Activated T-helper 17 cell treated with anti-CD3 and anti-CD28 coated beads, Interleukin-2, amount 50 U/mL, for 72 hours (primary cell): ENCODE measurements around the gene CRTC3. TPM values are rescaled to one million over a fixed set of nuclear protein-coding genes. Genes with fewer than 3 reads are reported as not detected.
A peak's percentile ranks its signal among the peaks of the same experiment; 100 is the strongest.

ENCODE experiments used
- ATAC-seq: fragments of 150-1000 bp; cut with Tn5 transposase; replicated peaks from 2 replicates; pipeline ENCODE4 v1.10.0; 2021; ENCODE audit warnings: mild to moderate bottlenecking, moderate library complexity
- H3K27ac Mint-ChIP-seq: one replicate; pipeline ENCODE4 v1.8.0; 2022; ENCODE audit warnings: mixed read lengths
- H3K27me3 Mint-ChIP-seq: one replicate; pipeline ENCODE4 v1.8.0; 2022; ENCODE audit warnings: mixed read lengths
- H3K36me3 Mint-ChIP-seq: one replicate; pipeline ENCODE4 v1.8.0; 2022; ENCODE audit warnings: low read depth, mild to moderate bottlenecking, mixed read lengths
- H3K4me1 Mint-ChIP-seq: one replicate; pipeline ENCODE4 v1.8.0; 2022; ENCODE audit warnings: mixed read lengths
- H3K4me3 Mint-ChIP-seq: one replicate; pipeline ENCODE4 v1.8.0; 2022; ENCODE audit warnings: mild to moderate bottlenecking, mixed read lengths
- H3K9me3 Mint-ChIP-seq: one replicate; pipeline ENCODE4 v1.8.0; 2022; ENCODE audit warnings: mixed read lengths
- total RNA-seq, 2 donors: library from RNA; stranded (reverse); gene quantifications; one replicate each; pipeline ENCODE4 v1.2.3, GENCODE V29; 2022

The CRTC3 gene
- total RNA-seq, 2 donors from 2014 or later: 50.6 to 61.0 TPM

GRCh38 chr15:90600954-90601353, 71.2 kb downstream of the CRTC3 start:
- no peak overlapping the region for H3K4me3 Mint-ChIP-seq
- peaks cover 37% of the 10 kb centered on the region for H3K4me1 Mint-ChIP-seq
- no peaks in the 10 kb centered on the region for H3K9me3 Mint-ChIP-seq
- H3K27ac Mint-ChIP-seq: peak overlapping the region; percentile 93
- H3K27me3 Mint-ChIP-seq: no peaks in the 10 kb centered on the region
- no peak for ATAC-seq
- H3K36me3 Mint-ChIP-seq: peaks cover 49% of the 10 kb centered on the region

- no peak overlapping the region for H3K4me3 Mint-ChIP-seq
- H3K27me3 Mint-ChIP-seq: no peaks in the 10 kb centered on the region
- H3K4me1 Mint-ChIP-seq: peaks cover 16% of the 10 kb centered on the region
- peaks cover 64% of the 10 kb centered on the region for H3K36me3 Mint-ChIP-seq
- H3K27ac Mint-ChIP-seq: peak overlapping the region; percentile 56
- H3K9me3 Mint-ChIP-seq: no peaks in the 10 kb centered on the region
- ATAC-seq: peak; percentile 44
Measured at GRCh38 chr15:90603893-90604292, 74.2 kb downstream of the CRTC3 start.

- ATAC-seq: no peak
- Mint-ChIP-seq H3K36me3 (peaks cover 77% of the 10 kb centered on the region), H3K4me1 (peaks cover 21% of the 10 kb centered on the region), H3K4me3 (no peak overlapping the region), H3K9me3 (no peaks in the 10 kb centered on the region), H3K27me3 (no peaks in the 10 kb centered on the region), H3K27ac (no peak overlapping the region)
Measured at GRCh38 chr15:90606641-90607040, 76.9 kb downstream of the CRTC3 start.

GRCh38 chr15:90607361-90607760, 77.6 kb downstream of the CRTC3 start:
- no peak overlapping the region for H3K4me3 Mint-ChIP-seq
- peaks cover 77% of the 10 kb centered on the region for H3K36me3 Mint-ChIP-seq
- no peaks in the 10 kb centered on the region for H3K9me3 Mint-ChIP-seq
- peak overlapping the region; percentile 87 for H3K27ac Mint-ChIP-seq
- ATAC-seq: no peak
- peaks cover 21% of the 10 kb centered on the region for H3K4me1 Mint-ChIP-seq
- no peaks in the 10 kb centered on the region for H3K27me3 Mint-ChIP-seq

- ATAC-seq: no peak
- Mint-ChIP-seq H3K9me3 (no peaks in the 10 kb centered on the region), H3K4me3 (no peak overlapping the region), H3K27ac (peak overlapping the region; percentile 87), H3K27me3 (no peaks in the 10 kb centered on the region), H3K4me1 (peaks cover 21% of the 10 kb centered on the region), H3K36me3 (peaks cover 81% of the 10 kb centered on the region)
Measured at GRCh38 chr15:90609242-90610180, 79.8 kb downstream of the CRTC3 start.

GRCh38 chr15:90610190-90610589, 80.5 kb downstream of the CRTC3 start:
- H3K27ac Mint-ChIP-seq: no peak overlapping the region
- peaks cover 20% of the 10 kb centered on the region for H3K4me1 Mint-ChIP-seq
- no peak overlapping the region for H3K4me3 Mint-ChIP-seq
- H3K9me3 Mint-ChIP-seq: no peaks in the 10 kb centered on the region
- ATAC-seq: no peak
- H3K27me3 Mint-ChIP-seq: no peaks in the 10 kb centered on the region
- H3K36me3 Mint-ChIP-seq: peaks cover 81% of the 10 kb centered on the region

- no peaks in the 10 kb centered on the region for H3K9me3 Mint-ChIP-seq
- no peak for ATAC-seq
- peaks cover 83% of the 10 kb centered on the region for H3K36me3 Mint-ChIP-seq
- peaks cover 20% of the 10 kb centered on the region for H3K4me1 Mint-ChIP-seq
- no peak overlapping the region for H3K4me3 Mint-ChIP-seq
- no peaks in the 10 kb centered on the region for H3K27me3 Mint-ChIP-seq
- no peak overlapping the region for H3K27ac Mint-ChIP-seq
Measured at GRCh38 chr15:90611157-90611556, 81.4 kb downstream of the CRTC3 start.

- peak; percentile 86 for ATAC-seq
- Mint-ChIP-seq H3K27me3 (no peaks in the 10 kb centered on the region), H3K36me3 (peaks cover 79% of the 10 kb centered on the region), H3K9me3 (no peaks in the 10 kb centered on the region), H3K27ac (peak overlapping the region; percentile 77), H3K4me3 (peak overlapping the region; percentile 6), H3K4me1 (peaks cover 30% of the 10 kb centered on the region)
Measured at GRCh38 chr15:90617171-90617570, 87.4 kb downstream of the CRTC3 start.

GRCh38 chr15:90617668-90618097, 88.0 kb downstream of the CRTC3 start:
- H3K27ac Mint-ChIP-seq: peak overlapping the region; percentile 77
- no peaks in the 10 kb centered on the region for H3K27me3 Mint-ChIP-seq
- no peaks in the 10 kb centered on the region for H3K9me3 Mint-ChIP-seq
- H3K36me3 Mint-ChIP-seq: peaks cover 74% of the 10 kb centered on the region
- H3K4me3 Mint-ChIP-seq: no peak overlapping the region
- ATAC-seq: no peak
- peaks cover 30% of the 10 kb centered on the region for H3K4me1 Mint-ChIP-seq

- Mint-ChIP-seq H3K36me3 (peaks cover 67% of the 10 kb centered on the region), H3K27me3 (no peaks in the 10 kb centered on the region), H3K4me3 (no peak overlapping the region), H3K27ac (peak overlapping the region; percentile 77), H3K4me1 (peaks cover 25% of the 10 kb centered on the region), H3K9me3 (no peaks in the 10 kb centered on the region)
- no peak for ATAC-seq
Measured at GRCh38 chr15:90618330-90619125, 88.8 kb downstream of the CRTC3 start.

- Mint-ChIP-seq H3K27ac (peak overlapping the region; percentile 53), H3K36me3 (peaks cover 58% of the 10 kb centered on the region), H3K9me3 (no peaks in the 10 kb centered on the region), H3K27me3 (no peaks in the 10 kb centered on the region), H3K4me1 (peaks cover 21% of the 10 kb centered on the region), H3K4me3 (peak overlapping the region; percentile 55)
- ATAC-seq: no peak
Measured at GRCh38 chr15:90619468-90619867, 89.7 kb downstream of the CRTC3 start.

- H3K27me3 Mint-ChIP-seq: no peaks in the 10 kb centered on the region
- peaks cover 54% of the 10 kb centered on the region for H3K36me3 Mint-ChIP-seq
- ATAC-seq: no peak
- H3K9me3 Mint-ChIP-seq: no peaks in the 10 kb centered on the region
- H3K4me3 Mint-ChIP-seq: peak overlapping the region; percentile 55
- H3K4me1 Mint-ChIP-seq: peaks cover 21% of the 10 kb centered on the region
- H3K27ac Mint-ChIP-seq: peak overlapping the region; percentile 53
Measured at GRCh38 chr15:90619939-90620338, 90.2 kb downstream of the CRTC3 start.

GRCh38 chr15:90620379-90621067, 90.8 kb downstream of the CRTC3 start:
- Mint-ChIP-seq H3K4me1 (peaks cover 21% of the 10 kb centered on the region), H3K4me3 (peak overlapping the region; percentile 55), H3K27me3 (no peaks in the 10 kb centered on the region), H3K36me3 (peaks cover 54% of the 10 kb centered on the region), H3K27ac (peak overlapping the region; percentile 53), H3K9me3 (no peaks in the 10 kb centered on the region)
- ATAC-seq: peak; percentile 54

GRCh38 chr15:90623854-90624253, 94.1 kb downstream of the CRTC3 start:
- H3K27ac Mint-ChIP-seq: no peak overlapping the region
- H3K27me3 Mint-ChIP-seq: no peaks in the 10 kb centered on the region
- H3K9me3 Mint-ChIP-seq: no peaks in the 10 kb centered on the region
- no peak for ATAC-seq
- no peak overlapping the region for H3K4me3 Mint-ChIP-seq
- H3K4me1 Mint-ChIP-seq: peaks cover 6% of the 10 kb centered on the region
- peaks cover 50% of the 10 kb centered on the region for H3K36me3 Mint-ChIP-seq
